Stromal cell of bone marrow (primary cell): Measurements from ENCODE around the gene TSPY1.
"Not testable (repeated sequence)": the region's sequence is repeated elsewhere in the genome, so short reads cannot be mapped to it uniquely, and the experiment has no call there.

Source experiments
- DNase-seq: peaks from one replicate; pipeline ENCODE4 v3.0.0-alpha.2; 2012; ENCODE audit warnings: low read depth

TSPY1 gene, protein sequence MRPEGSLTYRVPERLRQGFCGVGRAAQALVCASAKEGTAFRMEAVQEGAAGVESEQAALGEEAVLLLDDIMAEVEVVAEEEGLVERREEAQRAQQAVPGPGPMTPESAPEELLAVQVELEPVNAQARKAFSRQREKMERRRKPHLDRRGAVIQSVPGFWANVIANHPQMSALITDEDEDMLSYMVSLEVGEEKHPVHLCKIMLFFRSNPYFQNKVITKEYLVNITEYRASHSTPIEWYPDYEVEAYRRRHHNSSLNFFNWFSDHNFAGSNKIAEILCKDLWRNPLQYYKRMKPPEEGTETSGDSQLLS

DNA sequence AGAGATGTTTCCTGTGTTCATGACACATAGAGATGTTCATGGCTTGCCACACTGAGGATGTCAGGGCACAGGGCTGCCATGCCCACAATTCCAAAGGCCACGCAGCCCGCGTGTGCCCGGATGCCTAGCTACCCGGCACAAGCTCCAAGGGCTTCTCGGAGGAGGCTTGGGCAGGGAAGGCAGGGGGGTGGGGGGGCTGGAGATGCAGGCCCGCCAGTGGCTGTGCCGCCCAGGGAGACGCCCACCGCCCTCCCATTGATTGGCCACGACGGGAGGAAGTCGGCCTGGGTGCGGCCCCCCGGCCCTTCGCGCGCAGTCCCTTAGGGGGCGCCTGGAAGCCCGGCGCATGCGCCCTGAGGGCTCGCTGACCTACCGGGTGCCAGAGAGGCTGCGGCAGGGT, at the start of gene TSPY1:
TSPY1 (plus strand) TSS at position 301 of the 400 bp plus-strand sequence; CDS start at position 347, 46 bp downstream.
- not testable (repeated sequence) for DNase-seq

DNA sequence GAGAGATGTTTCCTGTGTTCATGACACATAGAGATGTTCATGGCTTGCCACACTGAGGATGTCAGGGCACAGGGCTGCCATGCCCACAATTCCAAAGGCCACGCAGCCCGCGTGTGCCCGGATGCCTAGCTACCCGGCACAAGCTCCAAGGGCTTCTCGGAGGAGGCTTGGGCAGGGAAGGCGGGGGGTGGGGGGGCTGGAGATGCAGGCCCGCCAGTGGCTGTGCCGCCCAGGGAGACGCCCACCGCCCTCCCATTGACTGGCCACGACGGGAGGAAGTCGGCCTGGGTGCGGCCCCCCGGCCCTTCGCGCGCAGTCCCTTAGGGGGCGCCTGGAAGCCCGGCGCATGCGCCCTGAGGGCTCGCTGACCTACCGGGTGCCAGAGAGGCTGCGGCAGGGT, 20.2 kb downstream of the TSPY1 start, which contains the start of gene TSPY9:
TSPY9 (plus strand) TSS at position 301 of the 400 bp plus-strand sequence; CDS start at position 347, 46 bp downstream.
- not testable (repeated sequence) for DNase-seq

DNA sequence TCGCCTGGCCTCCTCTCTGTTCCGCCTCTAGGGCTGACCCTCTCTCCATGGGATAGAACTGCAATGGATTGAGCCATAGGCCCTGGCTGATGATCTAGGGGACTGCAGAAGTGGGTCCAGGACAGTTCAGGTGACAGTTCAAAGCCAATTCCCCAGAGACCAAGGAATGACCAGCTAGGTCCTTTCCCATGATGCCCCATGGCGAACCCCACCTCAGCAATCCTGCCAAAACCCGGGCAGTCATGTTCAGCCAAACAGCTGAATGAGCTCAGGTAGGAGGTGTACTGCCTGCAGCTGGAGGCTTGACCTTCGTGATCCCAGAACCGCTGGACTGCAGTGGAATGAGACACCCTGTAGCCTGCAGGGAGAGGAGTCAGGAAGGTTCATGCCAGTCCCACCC, 37.6 kb downstream of the TSPY1 start:
- DNase-seq: not testable (repeated sequence)

DNA sequence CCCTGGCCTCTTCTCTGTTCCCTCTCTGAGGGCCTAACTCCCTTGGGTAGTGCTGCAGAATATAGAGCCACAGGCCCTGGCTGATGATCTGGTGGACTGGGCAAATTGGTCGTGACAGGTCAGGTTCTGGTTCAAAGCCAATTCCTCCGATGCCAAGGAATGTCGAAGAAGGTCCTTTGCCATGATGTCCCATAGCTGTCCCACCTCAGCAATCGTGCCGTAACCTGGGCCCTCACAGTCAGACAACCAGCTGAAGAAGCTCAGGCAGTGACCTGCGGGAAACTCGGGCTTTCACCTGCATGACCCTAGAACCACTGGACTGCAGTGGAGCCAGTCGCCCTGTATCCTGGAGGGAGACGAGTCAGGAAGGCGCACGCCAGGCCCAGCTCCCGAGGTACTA, 49.5 kb downstream of the TSPY1 start:
- DNase-seq: not testable (repeated sequence)
